ENCODE results near the gene CUL3. TPM values are rescaled to one million over a fixed set of nuclear protein-coding genes. Genes with fewer than 3 reads are reported as not detected.

CUL3 gene
- total RNA-seq, 1 donor from 2014 or later: 94.8 TPM

- DNase-seq (ENCODE audit: low spot score in 2 of 2, unreplicated experiment in 2 of 2): no peak
- no peak overlapping the region for H3K4me3 Mint-ChIP-seq
- H3K27ac Mint-ChIP-seq: no peak overlapping the region
- TF ChIP-seq CTCF (IDR thresholded peaks at IDR 0.05; ENCODE audit: unreplicated experiment): no peak
- no peaks in the 10 kb centered on the region for H3K36me3 Mint-ChIP-seq
- no peaks in the 10 kb centered on the region for H3K27me3 Mint-ChIP-seq (ENCODE audit: low read depth)
- no peaks in the 10 kb centered on the region for H3K9me3 Mint-ChIP-seq
- no peaks in the 10 kb centered on the region for H3K4me1 Mint-ChIP-seq
Observed at GRCh38 chr2:224598678-224599077, 13.5 kb upstream of the CUL3 start.

GRCh38 chr2:224596289-224596688 lies 11.1 kb upstream of the CUL3 start:
- no peaks in the 10 kb centered on the region for H3K9me3 Mint-ChIP-seq
- no peak overlapping the region for H3K4me3 Mint-ChIP-seq
- no peaks in the 10 kb centered on the region for H3K27me3 Mint-ChIP-seq (ENCODE audit: low read depth)
- no peaks in the 10 kb centered on the region for H3K4me1 Mint-ChIP-seq
- no peaks in the 10 kb centered on the region for H3K36me3 Mint-ChIP-seq
- H3K27ac Mint-ChIP-seq: no peak overlapping the region
- no peak for DNase-seq (ENCODE audit: low spot score in 2 of 2, unreplicated experiment in 2 of 2)
- no peak for TF ChIP-seq CTCF (IDR thresholded peaks at IDR 0.05; ENCODE audit: unreplicated experiment)

- H3K4me3 Mint-ChIP-seq: no peak overlapping the region
- H3K27me3 Mint-ChIP-seq (ENCODE audit: low read depth): no peaks in the 10 kb centered on the region
Observed at GRCh38 chr2:224595518-224595917, 10.4 kb upstream of the CUL3 start.

GRCh38 chr2:224594840-224595239 lies 9.7 kb upstream of the CUL3 start:
- H3K4me3 Mint-ChIP-seq: no peak overlapping the region
- no peak overlapping the region for H3K27ac Mint-ChIP-seq
- no peaks in the 10 kb centered on the region for H3K9me3 Mint-ChIP-seq
- no peaks in the 10 kb centered on the region for H3K4me1 Mint-ChIP-seq
- DNase-seq (ENCODE audit: low spot score in 2 of 2, unreplicated experiment in 2 of 2): no peak
- TF ChIP-seq CTCF (IDR thresholded peaks at IDR 0.05; ENCODE audit: unreplicated experiment): no peak
- no peaks in the 10 kb centered on the region for H3K36me3 Mint-ChIP-seq
- H3K27me3 Mint-ChIP-seq (ENCODE audit: low read depth): no peaks in the 10 kb centered on the region

More at GRCh38 chr2:224595518-224595917, 10.4 kb upstream of the CUL3 start:
- H3K27ac Mint-ChIP-seq: no peak overlapping the region
- H3K36me3 Mint-ChIP-seq: no peaks in the 10 kb centered on the region
- TF ChIP-seq CTCF (IDR thresholded peaks at IDR 0.05; ENCODE audit: unreplicated experiment): no peak
- no peak for DNase-seq (ENCODE audit: low spot score in 2 of 2, unreplicated experiment in 2 of 2)
- H3K4me1 Mint-ChIP-seq: no peaks in the 10 kb centered on the region
- no peaks in the 10 kb centered on the region for H3K9me3 Mint-ChIP-seq

- TF ChIP-seq CTCF (IDR thresholded peaks at IDR 0.05; ENCODE audit: unreplicated experiment): no peak
- Mint-ChIP-seq H3K4me1 (peaks cover 2% of the 10 kb centered on the region), H3K27ac (no peak overlapping the region), H3K9me3 (no peaks in the 10 kb centered on the region), H3K36me3 (no peaks in the 10 kb centered on the region), H3K4me3 (no peak overlapping the region), H3K27me3 (ENCODE audit: low read depth) (no peaks in the 10 kb centered on the region)
- no peak for DNase-seq (ENCODE audit: low spot score in 2 of 2, unreplicated experiment in 2 of 2)
Observed at GRCh38 chr2:224591220-224591619, 6.1 kb upstream of the CUL3 start.

GRCh38 chr2:224586127-224586695 lies 1.0 kb upstream of the CUL3 start:
- peaks cover 28% of the 10 kb centered on the region for H3K4me1 Mint-ChIP-seq
- H3K9me3 Mint-ChIP-seq: no peaks in the 10 kb centered on the region
- H3K27me3 Mint-ChIP-seq (ENCODE audit: low read depth): no peaks in the 10 kb centered on the region
- no peak for DNase-seq (ENCODE audit: low spot score in 2 of 2, unreplicated experiment in 2 of 2)
- no peaks in the 10 kb centered on the region for H3K36me3 Mint-ChIP-seq
- TF ChIP-seq CTCF (IDR thresholded peaks at IDR 0.05; ENCODE audit: unreplicated experiment): no peak
- H3K4me3 Mint-ChIP-seq: peak overlapping the region; percentile 87
- peak overlapping the region; percentile 83 for H3K27ac Mint-ChIP-seq

Data from mesothelial cell of epicardium (in vitro differentiated cells).